Large intestine (tissue), 3 donors: Measurements from ENCODE around the gene TTLL13. TPM values are rescaled to one million over a fixed set of nuclear protein-coding genes. Genes with fewer than 3 reads are reported as not detected.
"Not testable (repeated sequence)": the region's sequence is repeated elsewhere in the genome, so short reads cannot be mapped to it uniquely, and the experiment has no call there.

ENCODE experiments used
- DNase-seq, 2 donors: peaks; one replicate each; pipeline versions ENCODE4 v3.0.0 to v3.0.0-alpha.2; 2013
- H3K27ac ChIP-seq: one replicate; pipeline ENCODE4 v1.5.1; 2013; ENCODE audit warnings: low read length
- H3K27me3 ChIP-seq: 2 replicates; pipeline ENCODE4 v1.6.1; 2013; ENCODE audit warnings: low read length; ENCODE audit not compliant: control insufficient read depth, insufficient read depth
- H3K36me3 ChIP-seq: 2 replicates; pipeline ENCODE4 v1.6.1; 2013; ENCODE audit warnings: low read length; ENCODE audit not compliant: control insufficient read depth, insufficient read depth
- H3K4me1 ChIP-seq: one replicate; pipeline ENCODE4 v1.6.1; 2013; ENCODE audit warnings: low read length; ENCODE audit not compliant: control insufficient read depth, insufficient read depth
- H3K4me3 ChIP-seq: one replicate; pipeline ENCODE4 v1.5.1; 2013; ENCODE audit warnings: low read length
- H3K9me3 ChIP-seq: one replicate; pipeline ENCODE4 v1.6.1; 2013; ENCODE audit warnings: mild to moderate bottlenecking, low read depth, low read length, moderate library complexity; ENCODE audit not compliant: control insufficient read depth
- WGBS: methylation state at CpG from one replicate; pipeline ENCODE4 v1.1.5; 2013; ENCODE audit warnings: low lambda C conversion rate; ENCODE audit not compliant: insufficient coverage; 5-methylcytosine and 5-hydroxymethylcytosine counted together
- polyA plus RNA-seq: library from polyadenylated mRNA; unstranded; fragments of 120-200 nt; gene quantifications from one replicate; pipeline ENCODE4 v1.2.1, GENCODE V29; 2013

Gene TTLL13
- polyA plus RNA-seq, 1 donor = 0.33 TPM

DNA sequence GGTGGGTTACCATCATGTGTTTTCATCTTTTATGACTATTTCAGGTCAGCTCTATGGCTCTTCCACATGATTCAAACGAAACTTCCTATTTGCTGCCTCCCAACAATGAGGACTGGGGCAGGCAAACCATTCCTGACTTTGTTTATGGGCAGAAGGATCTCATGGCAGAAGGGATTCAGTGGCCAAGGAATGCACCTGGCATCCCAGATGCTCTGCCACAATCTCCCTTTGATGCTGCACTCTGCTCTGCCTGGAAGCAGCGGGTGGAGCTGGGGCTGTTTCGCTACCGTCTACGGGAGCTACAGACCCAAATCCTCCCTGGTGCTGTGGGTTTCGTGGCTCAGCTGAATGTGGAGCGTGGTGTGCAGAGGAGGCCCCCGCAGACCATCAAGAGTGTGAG is 8.5 kb upstream of the TTLL13 start:
- H3K9me3 ChIP-seq = no peaks in the 10 kb centered on the region
- H3K4me1 ChIP-seq = no peaks in the 10 kb centered on the region
- WGBS = no CpG with 5 or more reads among the region's 8 CpGs
- H3K27me3 ChIP-seq = no peaks in the 10 kb centered on the region
- no peak for DNase-seq
- H3K36me3 ChIP-seq = peaks cover 28% of the 10 kb centered on the region
- H3K27ac ChIP-seq = no peak overlapping the region
- H3K4me3 ChIP-seq = no peak overlapping the region

DNA sequence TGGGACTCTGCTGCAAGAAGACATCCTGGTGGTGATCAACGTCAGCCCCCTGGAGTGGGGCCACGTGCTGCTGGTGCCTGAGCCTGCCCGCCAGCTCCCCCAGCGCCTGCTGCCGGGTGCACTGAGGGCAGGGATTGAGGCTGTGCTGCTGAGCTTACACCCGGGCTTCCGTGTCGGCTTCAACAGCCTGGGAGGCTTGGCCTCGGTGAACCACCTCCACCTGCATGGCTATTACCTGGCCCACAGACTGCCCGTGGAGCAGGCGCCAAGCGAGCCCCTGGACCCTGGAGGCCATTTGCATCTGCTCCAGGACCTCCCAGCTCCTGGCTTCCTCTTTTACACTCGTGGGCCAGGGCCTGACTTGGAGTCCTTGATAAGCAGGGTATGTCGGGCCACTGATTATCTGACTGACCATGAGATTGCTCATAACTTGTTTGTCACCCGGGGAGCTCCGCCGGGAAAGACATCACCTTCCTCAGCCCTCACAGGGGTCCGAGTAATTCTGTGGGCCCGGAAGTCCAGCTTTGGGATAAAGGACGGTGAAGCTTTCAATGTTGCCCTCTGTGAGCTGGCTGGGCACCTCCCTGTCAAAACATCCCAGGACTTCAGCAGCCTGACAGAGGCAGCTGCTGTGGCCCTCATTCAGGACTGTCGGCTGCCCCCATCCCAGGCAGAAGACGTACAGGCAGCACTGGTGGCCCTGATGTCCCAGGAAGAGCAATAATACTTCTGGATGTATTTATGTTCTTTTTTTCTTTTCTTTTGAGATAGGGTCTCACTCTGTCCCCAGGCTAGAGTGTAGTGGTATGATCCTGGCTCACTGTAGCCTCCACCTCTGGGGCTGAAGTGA is 7.8 kb upstream of the TTLL13 start:
- no peak overlapping the region for H3K27ac ChIP-seq
- H3K27me3 ChIP-seq = no peaks in the 10 kb centered on the region
- no peaks in the 10 kb centered on the region for H3K4me1 ChIP-seq
- no peak for DNase-seq
- peaks cover 26% of the 10 kb centered on the region for H3K36me3 ChIP-seq
- WGBS = 100% methylated on average over 1 of the region's 22 CpGs
- H3K4me3 ChIP-seq = no peak overlapping the region
- no peaks in the 10 kb centered on the region for H3K9me3 ChIP-seq

DNA sequence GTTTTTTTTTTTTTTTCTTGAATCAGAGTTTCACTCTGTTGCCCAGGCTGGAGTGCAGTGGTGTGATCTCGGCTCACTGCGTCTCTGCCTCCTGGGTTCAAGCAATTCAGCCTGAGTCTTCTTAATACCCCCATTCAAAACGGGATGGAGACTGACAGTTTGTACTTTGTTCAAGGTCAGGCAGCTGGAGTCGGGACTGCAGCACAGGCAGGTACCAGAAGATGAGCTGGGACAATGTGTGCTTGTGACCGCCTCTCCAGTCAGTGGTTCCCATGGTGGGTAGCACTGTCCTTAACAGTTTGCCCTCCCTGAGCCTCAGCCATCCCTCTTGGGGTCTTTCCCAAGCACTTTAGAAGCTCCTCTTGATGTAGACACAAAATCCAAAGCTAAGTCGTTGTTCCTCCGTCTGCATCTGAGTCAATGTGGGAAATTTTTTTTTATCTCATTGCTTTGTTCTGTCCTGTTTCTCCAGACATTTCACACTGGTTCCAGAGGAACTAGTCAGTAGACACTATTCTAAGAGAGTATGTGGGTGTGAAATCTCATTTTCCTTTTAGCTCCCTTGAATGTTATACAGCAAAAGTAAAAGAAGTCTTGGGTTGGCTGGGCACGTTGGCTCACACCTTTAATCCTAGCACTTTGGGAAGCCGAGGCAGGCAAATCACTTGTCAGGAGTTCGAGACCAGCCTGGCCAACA is 5.3 kb upstream of the TTLL13 start:
- Histone ChIP-seq H3K4me3 (no peak overlapping the region), H3K36me3 (peaks cover 18% of the 10 kb centered on the region), H3K27ac (no peak overlapping the region), H3K9me3 (no peaks in the 10 kb centered on the region), H3K4me1 (peaks cover 3% of the 10 kb centered on the region), H3K27me3 (no peaks in the 10 kb centered on the region)
- WGBS = 80% methylated on average over 1 of the region's 10 CpGs
- DNase-seq = no peak

DNA sequence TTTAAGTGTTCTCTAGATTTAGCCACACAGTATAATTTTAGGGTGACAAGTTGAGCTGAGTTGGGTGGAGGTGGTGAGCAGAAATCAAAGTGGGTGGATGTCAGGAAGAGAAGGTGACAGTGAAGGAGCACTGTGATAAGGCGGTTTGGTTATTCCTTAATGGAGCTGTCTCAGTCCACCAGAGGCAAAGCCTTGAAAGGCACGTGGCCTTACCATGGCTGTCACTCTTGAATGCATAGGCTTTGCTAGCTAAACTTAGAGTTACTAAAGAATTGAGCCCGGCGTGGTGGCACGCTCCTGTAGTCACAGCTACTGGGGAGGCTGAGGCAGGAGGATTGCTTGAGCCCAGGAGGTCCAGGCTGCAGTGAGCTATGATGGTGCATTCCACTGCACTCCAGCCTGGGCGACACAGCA is 560 bp upstream of the TTLL13 start:
- peaks cover 3% of the 10 kb centered on the region for H3K4me1 ChIP-seq
- H3K36me3 ChIP-seq = no peaks in the 10 kb centered on the region
- no CpG with 5 or more reads among the region's 6 CpGs for WGBS
- no peaks in the 10 kb centered on the region for H3K27me3 ChIP-seq
- H3K27ac ChIP-seq = no peak overlapping the region
- DNase-seq = no peak
- no peaks in the 10 kb centered on the region for H3K9me3 ChIP-seq
- H3K4me3 ChIP-seq = peak overlapping the region; percentile 82

DNA sequence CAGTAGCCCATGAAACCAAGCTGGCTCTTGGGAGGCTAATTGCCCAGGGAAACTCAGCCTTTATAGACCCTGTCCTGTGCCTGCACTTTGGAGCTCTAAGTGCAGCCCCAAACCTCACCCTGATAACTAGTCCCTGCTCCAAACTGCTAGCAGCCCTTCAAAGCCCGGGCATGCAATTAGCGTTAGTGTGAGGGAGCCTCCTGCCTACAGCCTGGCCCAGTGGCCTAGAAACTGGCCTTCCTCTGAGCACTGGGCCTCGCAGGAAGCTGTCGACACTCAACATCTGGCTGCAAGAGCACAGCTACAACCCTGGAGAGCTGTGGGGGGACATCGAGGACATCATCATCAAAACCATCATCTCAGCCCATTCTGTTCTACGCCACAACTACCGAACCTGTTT is 8.4 kb downstream of the TTLL13 start:
- Histone ChIP-seq H3K4me3 (no peak overlapping the region), H3K4me1 (no peaks in the 10 kb centered on the region), H3K27me3 (no peaks in the 10 kb centered on the region), H3K9me3 (no peaks in the 10 kb centered on the region), H3K36me3 (no peaks in the 10 kb centered on the region), H3K27ac (no peak overlapping the region)
- no CpG with 5 or more reads among the region's 7 CpGs for WGBS
- DNase-seq = no peak

DNA sequence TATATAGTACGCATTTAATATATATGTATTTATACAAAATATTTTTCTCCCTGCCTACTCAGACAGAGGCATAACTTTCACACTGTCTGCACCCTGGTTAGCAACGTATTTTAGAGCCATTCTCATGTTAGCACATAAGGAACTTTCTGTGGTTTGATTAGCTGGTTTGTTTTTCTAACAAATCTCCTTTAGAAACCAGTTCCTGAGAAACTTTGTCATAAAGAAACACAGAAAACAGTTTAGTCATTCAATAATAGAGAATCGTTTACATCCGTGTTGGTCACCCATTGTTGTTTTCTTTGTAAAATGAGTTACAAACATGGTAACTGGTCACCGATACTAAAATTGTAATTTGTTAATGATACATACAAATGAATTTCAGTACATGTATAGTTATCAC is 10.2 kb downstream of the TTLL13 start:
- Histone ChIP-seq H3K4me1 (peaks cover 8% of the 10 kb centered on the region), H3K9me3 (no peaks in the 10 kb centered on the region), H3K4me3 (no peak overlapping the region), H3K36me3 (no peaks in the 10 kb centered on the region), H3K27ac (no peak overlapping the region), H3K27me3 (no peaks in the 10 kb centered on the region)
- DNase-seq = no peak
- 63% methylated on average over 2 of the region's 5 CpGs for WGBS

DNA sequence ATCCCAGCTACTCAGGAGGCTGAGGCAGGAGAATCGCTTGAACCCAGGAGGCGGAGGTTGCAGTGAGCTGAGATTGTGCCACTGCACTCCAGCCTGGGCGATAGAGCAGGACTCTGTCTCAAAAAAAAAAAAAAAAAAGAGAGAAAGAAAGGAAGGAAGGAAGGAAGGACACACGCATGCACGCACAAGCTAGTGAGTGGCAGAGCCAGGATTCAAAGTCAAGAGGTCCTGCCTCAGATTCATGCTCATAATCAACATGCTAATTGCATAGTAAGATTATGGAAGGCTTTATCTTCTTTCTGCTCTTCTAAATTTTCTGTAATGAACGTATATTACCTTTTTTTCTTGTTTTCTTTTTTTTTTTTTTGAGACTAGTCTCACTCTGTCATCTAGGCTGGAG is 11.4 kb downstream of the TTLL13 start:
- not testable (repeated sequence) for H3K9me3 ChIP-seq, H3K27ac ChIP-seq, H3K36me3 ChIP-seq, DNase-seq, H3K27me3 ChIP-seq, H3K4me3 ChIP-seq
- WGBS = 100% methylated on average over 1 of the region's 6 CpGs
- peaks cover 13% of the 10 kb centered on the region for H3K4me1 ChIP-seq

DNA sequence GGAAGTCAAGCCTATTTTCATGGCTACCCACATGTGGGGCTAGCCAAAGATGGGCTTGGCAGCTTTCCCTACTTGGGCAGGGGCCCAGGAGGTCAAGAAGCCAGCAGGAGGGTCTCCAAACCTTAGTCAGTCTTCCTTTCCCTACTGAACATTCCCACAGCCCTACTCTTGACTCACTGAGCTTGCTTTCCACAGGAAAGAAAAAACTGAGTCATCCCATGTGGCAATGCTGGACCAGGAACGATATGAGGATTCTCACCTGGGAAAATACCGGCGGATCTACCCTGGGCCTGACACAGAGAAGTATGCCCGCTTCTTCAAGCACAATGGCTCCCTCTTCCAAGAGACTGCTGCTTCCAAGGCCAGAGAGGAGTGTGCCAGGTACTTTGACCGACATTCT is 12.5 kb downstream of the TTLL13 start:
- Histone ChIP-seq H3K27me3 (no peaks in the 10 kb centered on the region), H3K36me3 (no peaks in the 10 kb centered on the region), H3K27ac (no peak overlapping the region), H3K4me1 (peaks cover 15% of the 10 kb centered on the region), H3K9me3 (no peaks in the 10 kb centered on the region), H3K4me3 (no peak overlapping the region)
- no CpG with 5 or more reads among the region's 5 CpGs for WGBS
- DNase-seq = peak in 1 of 2 donors; percentile 28

DNA sequence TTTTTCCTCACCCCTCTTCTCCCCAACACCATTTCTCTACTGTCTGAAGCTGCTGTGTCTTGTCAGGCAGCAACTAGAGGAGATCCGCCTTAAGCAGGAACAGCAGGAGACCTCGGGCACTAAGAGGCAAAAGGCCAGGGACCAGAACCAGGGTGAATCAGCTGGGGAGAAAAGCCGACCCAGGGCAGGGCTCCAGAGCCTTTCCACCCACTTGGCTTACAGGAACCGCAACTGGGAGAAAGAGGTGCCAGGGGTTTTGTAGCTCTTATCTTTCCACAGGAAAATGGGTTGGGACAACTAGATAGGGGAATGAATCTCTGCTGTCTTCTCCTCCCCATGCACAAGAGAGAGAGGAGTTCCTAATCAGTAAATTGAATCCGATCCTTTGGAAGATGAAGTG is 13.1 kb downstream of the TTLL13 start:
- WGBS = no CpG with 5 or more reads among the region's 5 CpGs
- Histone ChIP-seq H3K4me3 (no peak overlapping the region), H3K27ac (no peak overlapping the region), H3K27me3 (no peaks in the 10 kb centered on the region), H3K4me1 (peaks cover 21% of the 10 kb centered on the region), H3K36me3 (no peaks in the 10 kb centered on the region), H3K9me3 (no peaks in the 10 kb centered on the region)
- DNase-seq = no peak

DNA sequence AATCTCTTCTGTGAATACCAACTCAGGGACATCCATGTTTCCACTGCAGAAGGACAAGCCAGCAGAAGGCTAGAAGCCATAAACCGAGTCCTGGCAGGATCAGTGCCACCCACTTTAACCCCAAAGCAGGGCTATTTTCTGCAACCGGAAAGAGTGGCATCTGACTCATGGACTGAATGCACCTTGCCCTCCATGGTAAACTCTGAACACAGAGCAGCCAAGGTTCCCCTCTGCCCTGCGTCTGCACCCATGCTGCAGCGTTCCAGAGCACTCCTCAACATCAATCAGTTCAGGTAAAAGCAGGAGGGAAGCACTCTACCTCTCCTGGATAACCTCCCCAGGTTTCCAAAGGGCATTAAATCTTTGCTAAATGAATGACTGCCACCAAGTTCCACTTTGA is 15.3 kb downstream of the TTLL13 start:
- peak overlapping the region; percentile 86 for H3K27ac ChIP-seq
- H3K27me3 ChIP-seq = no peaks in the 10 kb centered on the region
- H3K4me1 ChIP-seq = peaks cover 27% of the 10 kb centered on the region
- H3K4me3 ChIP-seq = peak overlapping the region; percentile 72
- DNase-seq = peak; percentile 66 to 85
- no CpG with 5 or more reads among the region's 4 CpGs for WGBS
- peaks cover 6% of the 10 kb centered on the region for H3K36me3 ChIP-seq
- H3K9me3 ChIP-seq = no peaks in the 10 kb centered on the region
